Islet of Langerhans (tissue), 1 donor: Measurements from ENCODE around the gene PIGU.
"Not testable (repeated sequence)": the region's sequence is repeated elsewhere in the genome, so short reads cannot be mapped to it uniquely, and the experiment has no call there.

ENCODE experiments used
- FAIRE-seq: peaks from one replicate; lab custom pipeline; 2011; peaks lifted over from hg19 to GRCh38; lab: Jason Lieb, UNC

Gene PIGU

DNA sequence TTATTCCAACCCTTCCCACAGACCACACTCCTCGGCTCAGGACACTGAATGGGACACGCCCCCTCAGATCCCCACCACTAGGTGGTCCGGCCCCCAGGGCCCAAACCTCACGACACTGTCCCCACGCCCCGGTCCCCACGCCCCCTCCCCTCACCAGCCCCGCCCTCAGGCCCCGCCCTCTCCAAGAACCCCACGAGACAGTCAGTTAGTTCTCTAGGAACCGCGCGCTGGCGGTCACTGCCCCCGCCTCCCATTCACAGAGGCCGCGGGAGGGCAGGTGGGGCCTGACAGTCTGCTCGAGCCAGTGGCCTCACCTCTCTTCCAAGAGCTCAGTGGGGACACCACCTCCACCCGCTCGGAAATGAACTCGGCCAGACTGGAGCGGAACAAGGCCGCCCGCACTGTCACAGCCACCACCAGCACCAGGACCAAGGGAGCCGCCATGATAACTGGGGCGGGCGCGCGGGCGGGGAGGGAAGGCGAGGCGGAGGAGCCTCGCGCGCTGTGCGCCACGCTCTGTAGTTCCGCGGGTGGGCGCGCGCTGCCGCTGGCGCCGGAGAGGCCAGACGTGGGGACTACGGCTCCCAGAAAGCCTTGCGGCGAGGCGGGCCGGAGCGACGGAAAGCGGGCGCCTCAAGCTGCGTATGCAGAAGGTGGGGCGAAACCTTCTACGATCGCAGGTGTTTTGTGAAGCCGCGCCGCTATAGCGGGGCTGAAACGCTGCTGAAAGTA, at the start of gene PIGU:
PIGU (minus strand) TSS at position 451 of the 732 bp plus-strand sequence; CDS start at position 444, 7 bp downstream.
- no peak for FAIRE-seq

DNA sequence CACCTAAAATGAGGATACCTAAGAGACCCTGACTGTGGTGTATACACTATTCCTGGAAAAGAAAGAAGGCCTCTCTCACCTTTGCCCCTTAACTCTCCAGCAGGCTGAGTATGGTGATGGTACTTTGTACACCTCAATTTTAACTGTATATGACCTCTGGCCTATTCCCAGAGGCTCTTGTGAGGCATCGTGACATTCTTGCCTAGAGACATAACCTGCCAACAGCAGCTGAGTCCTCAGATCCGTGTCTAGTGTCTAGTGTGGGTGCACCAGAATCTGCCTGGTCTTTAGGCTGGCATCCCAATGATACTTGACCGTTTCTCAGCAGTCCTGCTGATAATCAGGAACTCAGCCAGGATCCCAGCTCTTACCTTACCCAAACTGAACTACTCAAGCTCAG, 47.3 kb upstream of the PIGU start:
- FAIRE-seq: no peak

GRCh38 chr20:34722560-34722959, 45.7 kb upstream of the PIGU start:
- FAIRE-seq: not testable (repeated sequence)

DNA sequence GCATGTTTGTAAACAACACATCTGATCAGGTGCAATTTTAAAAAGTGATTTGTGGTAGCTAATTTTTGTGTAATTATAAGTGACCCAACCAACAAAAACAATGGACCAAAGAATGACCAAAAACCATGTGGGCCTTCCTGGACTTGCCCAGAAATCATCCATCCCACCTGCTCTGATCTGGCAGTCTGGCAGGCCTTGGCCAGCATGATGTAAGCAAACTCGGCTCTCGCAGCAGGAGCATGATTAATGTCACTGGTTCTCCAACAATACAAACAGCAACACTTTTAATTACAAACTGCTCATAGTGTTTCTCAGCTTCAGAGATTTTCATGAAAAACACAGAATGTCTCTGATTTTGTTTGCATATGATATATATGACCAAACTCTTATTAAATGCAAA, 43.4 kb upstream of the PIGU start:
- no peak for FAIRE-seq

- FAIRE-seq: not testable (repeated sequence)
Measured at GRCh38 chr20:34719242-34720017, 42.5 kb upstream of the PIGU start.

- FAIRE-seq: no peak
Measured at GRCh38 chr20:34717230-34718095, 40.6 kb upstream of the PIGU start.

GRCh38 chr20:34716921-34717229, 40.0 kb upstream of the PIGU start:
- FAIRE-seq: no peak

GRCh38 chr20:34715384-34715783, 38.5 kb upstream of the PIGU start:
- FAIRE-seq: no peak

DNA sequence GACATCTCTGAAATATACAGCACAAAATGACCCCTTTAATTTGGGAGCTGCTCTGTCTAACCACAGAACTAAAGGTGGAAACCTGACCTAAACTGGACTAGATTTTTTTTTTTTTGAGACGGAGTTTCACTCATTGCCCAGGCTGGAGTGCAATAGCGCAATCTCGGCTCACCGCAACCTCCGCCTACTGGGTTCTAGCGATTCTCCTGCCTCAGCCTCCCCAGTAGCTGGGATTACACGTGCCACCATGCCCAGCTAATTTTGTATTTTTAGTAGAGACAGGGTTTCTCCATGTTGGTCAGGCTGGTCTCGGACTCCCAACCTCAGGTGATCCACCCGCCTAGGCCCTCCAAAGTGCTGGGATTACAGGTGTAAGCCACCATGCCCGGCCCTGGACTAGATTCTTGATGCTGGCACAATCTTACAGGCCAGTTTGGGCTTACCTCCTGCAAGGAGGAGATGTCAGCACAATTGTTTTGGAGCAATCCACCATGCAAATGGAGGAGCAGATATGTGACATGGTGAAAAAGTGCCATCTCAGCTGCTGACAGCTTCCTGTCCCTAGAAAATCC, 37.1 kb upstream of the PIGU start:
- not testable (repeated sequence) for FAIRE-seq

DNA sequence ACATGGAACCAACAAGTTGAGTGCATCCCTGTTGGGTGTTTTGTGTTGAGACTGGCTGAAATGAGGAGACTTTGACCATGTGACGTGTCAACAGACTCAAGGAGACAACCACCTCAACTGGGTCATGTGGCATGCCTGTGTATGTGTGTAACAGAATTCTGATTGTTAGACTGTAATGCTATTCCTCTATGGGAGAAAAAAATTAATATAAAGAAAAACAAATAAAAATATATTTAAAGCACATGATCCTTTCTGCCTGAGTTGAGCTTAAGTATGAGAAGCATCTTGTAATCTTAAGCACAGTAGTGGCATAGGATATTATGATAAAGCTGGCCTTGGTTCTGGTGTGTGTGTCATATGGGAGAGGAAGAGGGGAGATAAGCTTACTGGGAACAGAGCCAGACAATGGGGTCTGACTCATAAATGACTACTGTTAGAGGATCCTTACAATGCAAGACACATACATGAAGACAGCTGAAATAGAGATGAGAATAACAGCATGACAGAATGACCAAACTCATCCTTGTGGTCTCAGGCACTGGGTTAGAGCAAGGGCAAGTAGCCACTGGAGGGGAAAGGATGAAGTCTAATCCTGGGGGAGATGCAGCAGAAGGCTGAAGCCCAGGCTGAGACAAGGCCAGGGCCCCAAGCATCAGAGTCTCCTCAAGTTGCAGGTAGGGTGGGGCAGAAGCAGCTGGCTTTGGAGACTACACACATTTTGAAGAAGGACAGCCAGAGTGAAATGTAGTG, 36.5 kb upstream of the PIGU start:
- no peak for FAIRE-seq

GRCh38 chr20:34712525-34713192, 35.8 kb upstream of the PIGU start:
- no peak for FAIRE-seq

- no peak for FAIRE-seq
Measured at GRCh38 chr20:34711813-34712430, 35.0 kb upstream of the PIGU start.

DNA sequence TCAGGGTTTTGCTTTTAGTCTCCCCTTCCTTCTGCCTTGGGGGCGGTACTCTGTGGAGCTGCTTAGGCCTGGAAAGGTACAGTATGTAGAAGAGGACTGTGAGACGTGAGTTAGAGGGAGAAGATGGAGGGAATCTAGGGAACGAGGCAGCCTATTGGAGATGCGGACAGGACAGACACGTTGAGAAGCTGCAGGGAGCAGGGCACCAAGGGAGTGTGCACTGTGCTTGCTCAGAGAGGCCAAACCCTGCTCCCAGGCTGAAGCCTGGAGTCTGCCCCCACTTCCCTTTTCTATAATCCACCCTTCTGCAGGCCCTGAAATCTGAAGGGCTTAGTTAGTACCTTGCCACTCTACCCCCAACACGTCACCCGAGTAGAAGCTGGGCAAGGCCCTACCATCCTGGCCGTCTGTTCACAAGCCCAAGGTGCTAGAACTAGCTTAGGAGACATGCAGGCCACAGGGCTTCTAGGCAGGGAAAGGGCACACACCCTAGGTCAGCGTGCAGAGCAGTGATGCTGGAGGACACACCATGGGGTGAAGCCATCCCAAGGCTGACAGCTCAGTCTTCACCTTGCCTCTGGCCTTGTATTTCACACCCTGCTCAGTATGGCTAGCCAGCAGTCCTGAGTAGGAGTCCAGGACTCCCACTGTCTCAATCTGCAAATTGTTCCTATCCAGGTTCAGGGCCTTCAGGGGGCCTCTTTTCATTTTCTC, 34.1 kb upstream of the PIGU start:
- FAIRE-seq: no peak

DNA sequence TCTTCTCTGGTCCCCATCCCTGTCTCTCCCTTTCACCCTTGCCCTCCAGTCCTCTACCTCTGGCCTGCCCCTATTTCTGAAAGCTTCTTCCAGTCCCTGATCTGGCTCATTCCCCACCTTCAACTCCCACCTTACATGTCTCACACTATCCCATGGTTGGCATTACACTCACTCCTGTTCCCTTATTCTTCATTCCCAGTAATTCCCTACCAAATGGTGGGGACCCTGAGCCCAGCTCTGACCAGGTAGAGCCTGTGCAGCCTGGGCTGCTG, 33.6 kb upstream of the PIGU start:
- no peak for FAIRE-seq

- FAIRE-seq: no peak
Measured at GRCh38 chr20:34709831-34710567, 33.1 kb upstream of the PIGU start.

- FAIRE-seq: no peak
Measured at GRCh38 chr20:34709044-34709830, 32.3 kb upstream of the PIGU start.

- no peak for FAIRE-seq
Measured at GRCh38 chr20:34708621-34709043, 31.7 kb upstream of the PIGU start.

DNA sequence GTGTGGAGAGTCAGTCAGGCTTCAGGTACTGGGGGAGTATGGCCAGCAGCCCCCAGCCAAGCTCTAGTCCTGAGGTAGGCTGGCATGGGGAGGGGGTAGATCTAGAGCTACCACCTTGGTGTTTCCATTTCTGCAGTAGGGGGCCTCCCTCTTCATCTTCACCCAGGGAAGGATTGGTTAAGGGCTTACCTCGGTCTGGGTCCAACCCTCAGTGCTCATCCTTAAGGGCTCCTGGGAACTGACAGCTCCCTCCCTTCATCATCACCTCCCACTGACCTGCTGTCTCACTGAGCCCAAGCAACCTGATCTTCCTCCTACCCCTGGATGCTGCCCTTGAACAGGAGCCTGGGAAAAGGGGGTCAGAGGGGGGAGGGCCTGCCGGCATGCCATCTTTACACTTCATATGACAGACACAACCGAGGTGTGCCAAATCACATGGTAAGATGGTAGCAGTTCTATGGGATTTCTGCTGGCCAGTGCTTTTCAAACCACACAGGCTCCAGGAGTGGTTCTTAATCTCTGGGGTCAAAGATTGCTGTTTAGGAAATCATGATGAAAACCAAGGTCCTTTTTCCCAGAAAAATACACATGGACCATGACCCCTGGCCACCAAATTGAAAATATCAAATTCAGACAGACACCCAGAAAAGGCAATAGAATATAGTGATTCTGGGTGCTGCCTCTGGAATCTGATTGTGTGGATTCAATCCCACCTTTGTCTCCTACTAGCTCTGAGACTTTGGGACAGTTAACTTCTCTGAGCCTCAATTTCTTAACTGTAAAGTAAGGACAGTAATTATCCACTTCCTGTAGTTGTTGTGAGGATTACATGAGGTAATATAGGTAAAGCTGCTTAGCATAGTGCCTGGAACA, 30.3 kb upstream of the PIGU start:
- FAIRE-seq: no peak
